Suprapubic skin (tissue), 4 donors: Measurements from ENCODE around the gene VAMP7.

Experiments used
- EP300 ChIP-seq: sonication (generic); formaldehyde crosslinking; IDR thresholded peaks from one replicate; pipeline ENCODE4 v1.6.1; 2017; ENCODE audit warnings: antibody characterized with exemption
- POLR2A ChIP-seq, 2 donors: fragments of 450-650 bp; IDR thresholded peaks; one replicate each; pipeline ENCODE4 v1.6.1; 2017; ENCODE audit warnings: antibody characterized with exemption in 2 of 2, mild to moderate bottlenecking in 2 of 2, moderate library complexity in 2 of 2
- POLR2AphosphoS5 ChIP-seq, 3 donors: sonication (generic); formaldehyde crosslinking; IDR thresholded peaks; one replicate each; pipeline ENCODE4 v1.6.1; 2017; ENCODE audit warnings: antibody characterized with exemption in 3 of 3
- TF ChIP-seq, protein P1 (sequence below), 2 donors: fragments of 200-600 bp in 1 of 2; fragments of 450-650 bp in 1 of 2; sonication (generic) in 1 of 2; IDR thresholded peaks; one replicate each; pipeline ENCODE4 v1.5.1; 2016 to 2019; ENCODE audit warnings: antibody characterized with exemption in 2 of 2, mild to moderate bottlenecking in 1 of 2, moderate library complexity in 1 of 2

DNA sequence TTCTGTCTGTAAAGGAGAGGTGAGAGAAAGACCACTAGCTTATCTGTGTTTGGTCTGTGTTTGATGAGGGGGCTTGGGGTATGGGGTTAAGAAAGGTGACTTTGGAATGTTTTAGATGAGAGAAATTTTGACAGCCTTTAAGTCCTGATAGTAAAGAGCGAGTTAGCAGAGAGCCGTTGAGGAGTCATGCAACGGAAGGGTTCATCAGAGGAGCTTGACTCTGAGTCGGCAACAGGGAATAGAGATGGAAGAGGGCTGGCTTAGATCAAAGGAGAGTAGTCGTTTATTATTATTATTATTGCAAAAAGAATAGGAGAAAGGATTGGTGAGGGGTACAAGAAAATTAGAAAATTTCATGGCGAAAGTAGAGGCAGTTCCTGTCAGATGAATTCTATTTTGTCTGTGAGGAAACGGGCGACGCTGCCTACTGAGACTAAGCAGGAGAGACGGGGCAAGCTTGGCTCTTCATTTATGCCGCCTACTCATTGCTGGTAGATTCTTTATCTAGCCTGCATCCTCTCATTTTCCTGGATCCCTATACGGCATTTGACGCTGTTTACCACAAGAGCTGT is 473 bp upstream of the VAMP7 start:
- TF ChIP-seq, protein P1, sequence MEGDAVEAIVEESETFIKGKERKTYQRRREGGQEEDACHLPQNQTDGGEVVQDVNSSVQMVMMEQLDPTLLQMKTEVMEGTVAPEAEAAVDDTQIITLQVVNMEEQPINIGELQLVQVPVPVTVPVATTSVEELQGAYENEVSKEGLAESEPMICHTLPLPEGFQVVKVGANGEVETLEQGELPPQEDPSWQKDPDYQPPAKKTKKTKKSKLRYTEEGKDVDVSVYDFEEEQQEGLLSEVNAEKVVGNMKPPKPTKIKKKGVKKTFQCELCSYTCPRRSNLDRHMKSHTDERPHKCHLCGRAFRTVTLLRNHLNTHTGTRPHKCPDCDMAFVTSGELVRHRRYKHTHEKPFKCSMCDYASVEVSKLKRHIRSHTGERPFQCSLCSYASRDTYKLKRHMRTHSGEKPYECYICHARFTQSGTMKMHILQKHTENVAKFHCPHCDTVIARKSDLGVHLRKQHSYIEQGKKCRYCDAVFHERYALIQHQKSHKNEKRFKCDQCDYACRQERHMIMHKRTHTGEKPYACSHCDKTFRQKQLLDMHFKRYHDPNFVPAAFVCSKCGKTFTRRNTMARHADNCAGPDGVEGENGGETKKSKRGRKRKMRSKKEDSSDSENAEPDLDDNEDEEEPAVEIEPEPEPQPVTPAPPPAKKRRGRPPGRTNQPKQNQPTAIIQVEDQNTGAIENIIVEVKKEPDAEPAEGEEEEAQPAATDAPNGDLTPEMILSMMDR (IDR thresholded peaks at IDR 0.05): no peak
- TF ChIP-seq POLR2AphosphoS5 (IDR thresholded peaks at IDR 0.05) (no peak), EP300 (no peak), POLR2A (IDR thresholded peaks at IDR 0.05) (no peak)
